HEK293 (cell line): Measurements from ENCODE around the gene LCN10.

Source experiments
- REST ChIP-seq: fragments of 450-650 bp; formaldehyde crosslinking; IDR thresholded peaks from 2 replicates; pipeline ENCODE4 v1.5.1; 2016; ENCODE audit warnings: missing biosample characterization, missing genetic modification characterization
- ZFP41 ChIP-seq: fragments of 450-650 bp; formaldehyde crosslinking; IDR thresholded peaks from 2 replicates; pipeline ENCODE4 v1.5.1; 2016; ENCODE audit warnings: missing biosample characterization, missing genetic modification characterization, borderline replicate concordance
- ZNF214 ChIP-seq: fragments of 450-650 bp; formaldehyde crosslinking; IDR thresholded peaks from 2 replicates; pipeline ENCODE4 v1.5.1; 2017; ENCODE audit warnings: missing biosample characterization, mild to moderate bottlenecking, missing genetic modification characterization, borderline replicate concordance
- ZNF76 ChIP-seq: fragments of 450-650 bp; formaldehyde crosslinking; IDR thresholded peaks from 2 replicates; pipeline ENCODE4; 2016; ENCODE audit warnings: low read depth, missing biosample characterization, missing genetic modification characterization, borderline replicate concordance
- TF ChIP-seq, protein P1 (sequence below): fragments of 450-650 bp; formaldehyde crosslinking; IDR thresholded peaks from 2 replicates; pipeline ENCODE4 v1.5.1; 2016; ENCODE audit warnings: missing biosample characterization, missing genetic modification characterization, low read depth

GRCh38 chr9:136722093-136722968 lies 20.4 kb downstream of the LCN10 start:
- TF ChIP-seq REST (tag by site-specific recombination) (no peak), ZFP41 (tag by site-specific recombination) (no peak), ZNF214 (no peak), ZNF76 (tag by site-specific recombination) (no peak)
- TF ChIP-seq, protein P1, sequence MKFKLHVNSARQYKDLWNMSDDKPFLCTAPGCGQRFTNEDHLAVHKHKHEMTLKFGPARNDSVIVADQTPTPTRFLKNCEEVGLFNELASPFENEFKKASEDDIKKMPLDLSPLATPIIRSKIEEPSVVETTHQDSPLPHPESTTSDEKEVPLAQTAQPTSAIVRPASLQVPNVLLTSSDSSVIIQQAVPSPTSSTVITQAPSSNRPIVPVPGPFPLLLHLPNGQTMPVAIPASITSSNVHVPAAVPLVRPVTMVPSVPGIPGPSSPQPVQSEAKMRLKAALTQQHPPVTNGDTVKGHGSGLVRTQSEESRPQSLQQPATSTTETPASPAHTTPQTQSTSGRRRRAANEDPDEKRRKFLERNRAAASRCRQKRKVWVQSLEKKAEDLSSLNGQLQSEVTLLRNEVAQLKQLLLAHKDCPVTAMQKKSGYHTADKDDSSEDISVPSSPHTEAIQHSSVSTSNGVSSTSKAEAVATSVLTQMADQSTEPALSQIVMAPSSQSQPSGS, result no peak
